Motor neuron (in vitro differentiated cells): ENCODE measurements around the gene ITGA11. TPM values are rescaled to one million over a fixed set of nuclear protein-coding genes. Genes with fewer than 3 reads are reported as not detected.

Experiments
- ATAC-seq, 8 experiments: fragments of 200-7000 bp; cut with Tn5 transposase; replicated peaks in 6 of 8; 2 replicates each; pipeline ENCODE4 v1.8.0; 2021; ENCODE audit warnings: mild to moderate bottlenecking in 8 of 8, moderate library complexity in 8 of 8
- H3K27ac ChIP-seq, 2 donors: fragments of 250-450 bp; sonication (Bioruptor Pico); 2 replicates each; pipeline ENCODE4 v1.9.0; 2021; ENCODE audit warnings: antibody characterized with exemption in 2 of 2, mild to moderate bottlenecking in 2 of 2, moderate library complexity in 1 of 2
- H3K4me1 ChIP-seq, 2 donors: fragments of 250-450 bp; sonication (Bioruptor Pico); replicated peaks in 1 of 2; 2 replicates each; pipeline ENCODE4 v1.6.1; 2021; ENCODE audit warnings: antibody characterized with exemption in 2 of 2, mild to moderate bottlenecking in 2 of 2, moderate library complexity in 1 of 2
- H3K4me3 ChIP-seq, 5 donors: fragments of 250-450 bp; sonication (Bioruptor Pico); 2 replicates each; pipeline ENCODE4 v1.9.0; 2021; ENCODE audit warnings: antibody characterized with exemption in 5 of 5, mild to moderate bottlenecking in 5 of 5, moderate library complexity in 4 of 5
- WGBS, 10 experiments: fragments of 450-650 bp; shearing (Covaris generic); methylation state at CpG; one replicate each; pipeline ENCODE4 v1.0.0; 2022; 5-methylcytosine and 5-hydroxymethylcytosine counted together
- in situ Hi-C, 9 experiments: fragments of 400-800 bp; cut with MboI; loops; one replicate each; pipeline ENCODE4 v1.15.0; 2021; ENCODE audit warnings: low sequenced_read_pairs in 9 of 9, low pct_unique_long_range_greater_than_20kb in 2 of 9; ENCODE audit not compliant: unreplicated experiment in 9 of 9
- total RNA-seq, 8 experiments: library from RNA; unstranded; fragments of 300-600 nt; gene quantifications; 2 replicates each; pipeline versions ENCODE4 v1.2.3 to v1.2.4, GENCODE V29; 2022

Gene ITGA11
- total RNA-seq, 8 experiments from 2014 or later: 0.27 to 35.0 (median 0.78) TPM

DNA sequence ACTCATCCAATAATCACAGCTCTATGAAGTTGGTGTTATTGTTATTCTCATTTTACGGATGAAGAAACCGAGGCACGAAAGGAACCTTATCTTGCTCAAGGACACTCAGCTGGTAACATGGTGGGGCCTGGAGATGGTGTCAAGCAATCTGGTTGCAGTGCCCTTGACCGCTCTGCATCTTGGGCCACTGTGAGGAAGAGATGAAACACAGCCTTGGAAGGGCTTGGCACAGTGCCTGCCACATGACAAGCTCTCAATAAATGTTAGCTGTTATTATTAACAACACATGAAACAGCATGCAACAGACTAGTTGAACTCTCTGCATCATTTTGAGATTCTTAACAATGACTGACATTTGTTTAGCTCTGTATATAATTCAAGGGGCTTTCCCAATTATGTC lies 10.1 kb upstream of the ITGA11 start:
- Histone ChIP-seq H3K4me1 (no peaks in the 10 kb centered on the region), H3K4me3 (no peak overlapping the region), H3K27ac (no peak overlapping the region)
- no peak for ATAC-seq
- in situ Hi-C loops: no loop called here
- 18 to 100% (median 80%) methylated on average over 1 to 4 of the region's 4 CpGs; no CpG with 5 or more reads in 3 of the 10 experiments for WGBS, 10 experiments

DNA sequence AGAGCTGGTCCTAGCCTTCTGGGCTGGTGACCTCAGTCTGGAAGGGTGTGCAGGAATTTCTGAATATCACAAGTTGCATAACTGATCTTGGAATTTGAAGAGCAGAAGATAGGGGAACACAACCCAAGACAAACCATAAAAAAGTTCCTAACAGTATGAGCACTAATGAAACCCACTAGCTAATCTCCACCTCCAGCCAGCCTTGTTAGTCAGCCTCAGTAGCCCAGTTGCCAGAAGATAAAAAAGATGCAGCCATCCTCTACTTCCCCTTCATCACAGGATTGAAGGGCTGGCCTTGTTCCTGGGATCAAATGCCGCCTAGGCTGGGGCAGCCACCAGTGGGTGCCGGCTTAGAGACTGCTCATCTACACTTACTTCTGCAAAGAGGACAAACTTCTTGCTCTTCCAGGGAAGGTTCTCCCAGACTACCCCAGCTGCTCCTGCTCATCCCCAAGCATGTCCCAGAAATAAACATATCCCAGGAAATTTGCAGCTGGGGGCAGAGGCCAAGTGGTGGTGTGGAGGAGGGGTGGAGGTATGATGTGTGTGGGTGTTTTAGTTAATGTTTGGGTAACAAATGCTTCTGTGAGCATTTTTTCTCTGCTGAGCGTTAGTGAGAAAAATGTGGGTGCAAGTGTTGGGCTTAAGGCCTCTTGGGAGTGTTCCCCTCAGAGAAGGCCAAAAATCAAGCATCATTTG lies 9.2 kb upstream of the ITGA11 start:
- peak in 2 of 8 experiments; percentile 48 to 63 for ATAC-seq
- Histone ChIP-seq H3K27ac (no peak overlapping the region), H3K4me3 (no peak overlapping the region), H3K4me1 (no peaks in the 10 kb centered on the region)
- in situ Hi-C loops: no loop called here
- 40 to 100% (median 81%) methylated on average over 1 to 2 of the region's 3 CpGs; no CpG with 5 or more reads in 4 of the 10 experiments for WGBS, 10 experiments

DNA sequence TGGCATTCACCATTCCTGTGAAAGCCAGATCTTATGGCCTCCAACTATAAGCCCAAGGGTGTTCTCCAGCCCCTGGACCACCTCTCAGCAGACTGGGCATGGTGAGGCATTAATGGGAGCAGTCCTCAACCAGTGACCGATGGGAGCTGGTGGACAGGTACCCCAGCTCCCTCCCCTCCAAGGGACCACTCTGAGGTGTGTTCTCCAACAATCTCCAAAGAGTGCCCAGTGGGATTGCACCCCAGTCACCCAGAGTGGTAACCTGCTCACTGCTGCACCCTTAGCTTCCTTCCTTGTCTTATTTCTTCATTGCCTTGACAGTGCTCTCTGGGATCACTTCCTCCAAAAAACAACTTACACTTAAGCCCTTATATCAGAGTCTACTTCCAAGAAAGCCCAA lies 8.2 kb upstream of the ITGA11 start:
- no peak overlapping the region for H3K4me3 ChIP-seq
- ATAC-seq: no peak
- H3K4me1 ChIP-seq: no peaks in the 10 kb centered on the region
- in situ Hi-C loops: no loop called here
- no CpG with 5 or more reads among the region's 1 CpG for WGBS, 10 experiments
- no peak overlapping the region for H3K27ac ChIP-seq

DNA sequence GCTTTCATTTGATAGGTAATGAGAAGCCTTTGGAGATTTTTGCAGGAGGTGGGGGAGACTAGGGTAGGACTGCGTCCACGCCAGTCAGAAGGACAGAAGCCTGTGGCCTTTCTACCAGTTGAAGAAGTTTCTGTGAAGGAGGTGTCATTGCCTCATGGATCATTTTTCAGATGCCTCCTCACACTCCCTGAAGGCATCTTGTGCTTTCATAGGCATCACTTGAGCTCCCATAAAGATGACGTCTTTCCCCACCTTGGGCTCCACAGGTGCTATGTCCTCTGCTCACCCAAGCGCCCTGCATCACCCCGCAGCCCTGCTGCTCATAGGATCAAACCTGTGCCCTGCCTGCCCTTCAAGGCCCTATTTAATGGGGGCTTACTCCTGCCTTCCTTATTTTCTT lies 7.5 kb upstream of the ITGA11 start:
- in situ Hi-C loops: no loop called here
- no peak overlapping the region for H3K4me3 ChIP-seq
- no peak overlapping the region for H3K27ac ChIP-seq
- no peaks in the 10 kb centered on the region for H3K4me1 ChIP-seq
- WGBS, 10 experiments: 40 to 100% (median 77%) methylated on average over 2 to 5 of the region's 5 CpGs; no CpG with 5 or more reads in 1 of the 10 experiments
- no peak for ATAC-seq

DNA sequence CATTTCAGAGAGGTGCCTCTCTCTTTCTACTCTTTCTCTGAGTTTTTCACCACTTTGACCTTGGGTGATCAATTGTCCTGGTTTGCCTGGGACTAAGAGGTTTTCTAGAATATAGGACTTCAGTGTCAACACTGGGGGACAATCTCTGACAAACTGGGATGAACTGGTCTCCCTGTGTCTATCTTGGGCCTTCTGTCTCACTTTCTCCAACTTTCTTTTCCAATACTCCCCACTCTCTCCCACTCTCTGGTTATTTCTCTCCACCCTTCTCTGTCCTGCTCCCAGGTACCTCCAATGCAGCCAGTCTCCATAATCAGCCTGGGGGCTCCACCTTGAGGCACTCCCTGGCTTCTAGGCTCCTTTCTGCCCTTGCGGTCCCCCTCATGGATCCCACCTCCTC lies 4.7 kb upstream of the ITGA11 start:
- Histone ChIP-seq H3K4me3 (no peak overlapping the region), H3K4me1 (peaks cover 0 to 3% of the 10 kb centered on the region in 2 donors), H3K27ac (no peak overlapping the region)
- ATAC-seq: no peak
- in situ Hi-C loops: no loop called here
- WGBS, 10 experiments: 40 to 100% (median 78%) methylated on average over 1 of the region's 1 CpG; no CpG with 5 or more reads in 3 of the 10 experiments

DNA sequence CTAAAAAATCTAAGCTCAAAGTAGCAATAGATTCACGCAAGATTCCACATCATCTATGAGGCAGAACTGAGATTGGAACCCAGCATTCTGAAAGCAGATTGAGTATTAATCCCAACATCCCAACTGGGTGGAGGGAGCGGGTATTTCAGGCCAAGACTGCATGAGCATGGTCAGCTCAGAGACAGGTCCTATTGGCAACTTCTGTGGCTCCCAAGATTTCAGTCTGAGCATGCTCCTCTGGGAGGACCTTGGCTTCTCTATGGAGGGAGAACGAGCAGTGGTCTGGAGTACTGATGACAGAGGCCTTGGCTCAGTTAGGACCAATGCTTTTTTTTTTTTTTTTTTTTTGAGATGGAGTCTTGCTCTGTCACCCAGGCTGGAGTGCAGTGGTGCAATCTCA lies 4.0 kb upstream of the ITGA11 start:
- in situ Hi-C loops: no loop called here
- Histone ChIP-seq H3K4me1 (peaks cover 3 to 4% of the 10 kb centered on the region in 2 donors), H3K27ac (no peak overlapping the region), H3K4me3 (no peak overlapping the region)
- 80 to 100% (median 98%) methylated on average over 1 to 2 of the region's 3 CpGs; no CpG with 5 or more reads in 4 of the 10 experiments for WGBS, 10 experiments
- no peak for ATAC-seq

DNA sequence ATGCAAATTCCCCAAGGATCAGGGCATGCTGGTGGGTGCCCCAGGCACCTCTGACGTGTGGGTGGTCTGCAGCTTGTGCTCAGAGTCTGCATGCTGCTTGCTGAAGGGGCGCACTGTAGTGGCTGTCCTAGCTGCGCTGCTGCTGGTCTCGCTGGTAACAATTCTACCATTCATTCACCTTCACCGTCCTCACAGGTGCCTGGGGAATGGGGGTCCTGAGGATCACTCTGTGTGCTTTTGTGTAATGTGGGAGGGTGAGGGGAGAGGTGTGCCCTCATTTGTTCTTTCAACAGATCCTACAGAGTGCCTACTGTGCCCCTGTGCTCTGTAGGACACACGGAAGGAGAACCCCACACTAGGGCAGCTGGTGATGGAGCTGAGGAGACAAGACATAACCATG lies 2.1 kb upstream of the ITGA11 start:
- 20 to 80% (median 70%) methylated on average over 1 to 2 of the region's 6 CpGs; no CpG with 5 or more reads in 4 of the 10 experiments for WGBS, 10 experiments
- in situ Hi-C loops: no loop called here
- ATAC-seq: no peak
- Histone ChIP-seq H3K4me3 (no peak overlapping the region), H3K27ac (no peak overlapping the region), H3K4me1 (peaks cover 4 to 7% of the 10 kb centered on the region in 2 donors)

DNA sequence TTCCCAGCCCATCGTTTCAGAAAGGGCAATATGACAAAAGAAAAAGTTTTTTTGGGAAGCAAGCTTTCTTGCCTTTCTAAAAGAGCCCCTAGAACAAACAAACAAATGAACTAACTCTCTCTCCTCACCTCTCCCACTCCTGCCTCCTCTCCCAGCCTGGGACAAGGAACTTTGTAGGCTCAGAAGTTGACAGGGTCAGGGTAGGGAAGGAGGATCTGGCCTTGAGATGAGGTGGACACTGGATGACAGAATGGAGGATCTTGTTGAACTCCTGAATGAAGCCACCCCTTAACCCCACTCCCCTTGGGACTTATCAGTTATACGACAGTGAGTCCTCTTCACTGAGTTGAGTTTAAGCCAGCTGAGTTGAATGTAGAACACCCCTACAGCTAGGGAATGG lies 1.6 kb upstream of the ITGA11 start:
- Histone ChIP-seq H3K4me1 (peaks cover 4 to 7% of the 10 kb centered on the region in 2 donors), H3K4me3 (no peak overlapping the region), H3K27ac (no peak overlapping the region)
- in situ Hi-C loops: no loop called here
- 0 to 100% (median 44%) methylated on average over 1 of the region's 2 CpGs; no CpG with 5 or more reads in 5 of the 10 experiments for WGBS, 10 experiments
- no peak for ATAC-seq

DNA sequence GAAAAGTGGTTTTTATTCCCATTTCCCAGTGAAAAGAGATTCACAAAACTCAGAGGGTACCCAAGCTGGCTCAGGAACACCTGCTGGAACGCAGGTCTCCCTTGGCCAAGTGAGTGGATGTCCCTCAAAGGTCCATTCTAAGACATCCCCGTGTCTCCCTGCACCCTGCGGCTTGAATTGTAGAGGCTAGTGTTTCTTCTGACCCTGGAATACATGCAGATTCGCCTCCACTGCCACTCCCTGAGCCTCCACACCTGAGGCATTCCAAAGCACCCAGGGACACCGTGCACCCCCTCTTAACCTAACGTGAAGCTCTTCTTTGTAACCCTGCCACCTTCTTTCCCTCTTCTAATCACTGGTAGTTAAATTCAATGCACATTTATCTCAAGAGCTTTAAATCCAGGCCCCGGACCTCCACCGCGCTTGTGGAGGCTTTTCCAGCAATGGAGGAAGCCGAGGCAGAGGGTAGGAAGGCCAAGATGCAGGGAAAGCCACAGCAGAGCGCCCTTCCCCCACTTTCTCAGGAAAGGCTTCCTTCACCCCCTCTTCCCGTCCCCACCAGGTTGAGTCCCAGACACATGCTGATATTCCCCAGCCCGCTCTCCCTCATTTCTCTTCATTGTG lies 590 bp upstream of the ITGA11 start:
- peak overlapping the region in 2 of 5 donors; percentile 15 to 37 for H3K4me3 ChIP-seq
- in situ Hi-C loops: no loop called here
- no peak overlapping the region for H3K27ac ChIP-seq
- peaks cover 4 to 7% of the 10 kb centered on the region in 2 donors for H3K4me1 ChIP-seq
- peak in 1 of 8 experiments; percentile 1 for ATAC-seq
- WGBS, 10 experiments: 42 to 100% (median 80%) methylated on average over 1 to 4 of the region's 13 CpGs; no CpG with 5 or more reads in 3 of the 10 experiments

DNA sequence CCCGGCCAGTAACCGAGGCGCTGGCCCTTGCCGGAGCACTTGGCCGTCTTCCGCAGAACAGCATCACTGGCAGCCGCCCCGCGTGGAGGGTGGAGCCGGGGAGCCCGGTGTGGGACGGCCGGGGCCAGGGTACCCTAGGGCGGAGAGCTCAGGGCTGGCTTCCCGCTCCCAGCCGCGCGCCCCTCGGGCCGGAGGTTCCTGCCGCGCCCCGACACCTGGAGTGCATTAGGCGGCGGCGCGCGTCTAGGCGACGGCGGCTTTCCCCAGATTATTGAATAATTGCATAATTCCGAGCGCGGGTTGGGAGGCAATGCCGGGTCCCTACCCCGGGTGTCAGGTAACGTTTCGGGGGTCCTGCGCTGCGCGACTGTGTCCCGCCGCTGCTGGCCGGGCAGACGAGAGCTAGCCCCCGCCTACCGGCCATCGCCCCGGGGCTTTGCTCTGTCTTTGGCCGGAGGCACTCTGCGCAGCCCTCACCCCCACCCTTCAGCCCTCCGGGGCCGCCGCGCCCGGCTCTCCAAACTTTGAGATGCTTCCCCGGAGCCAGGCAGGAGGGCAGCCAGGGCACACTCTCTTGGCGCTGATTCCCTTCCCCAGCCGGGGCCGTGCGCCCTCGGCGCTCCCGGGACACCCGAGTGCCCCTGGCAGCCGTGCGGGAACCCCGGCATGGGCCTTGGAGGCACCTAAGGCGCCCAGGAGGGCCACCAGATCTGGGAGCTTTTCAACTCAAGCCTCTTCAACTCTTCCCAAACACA lies 749 bp downstream of the ITGA11 start:
- ATAC-seq: peak in 7 of 8 experiments; percentile 5 to 61 (median 26)
- H3K27ac ChIP-seq: no peak overlapping the region
- H3K4me1 ChIP-seq: peaks cover 4 to 7% of the 10 kb centered on the region in 2 donors
- peak overlapping the region; percentile 15 to 37 (median 29) for H3K4me3 ChIP-seq
- 0% methylated on average over 1 to 4 of the region's 69 CpGs; no CpG with 5 or more reads in 8 of the 10 experiments for WGBS, 10 experiments
- in situ Hi-C loops: no loop called here

DNA sequence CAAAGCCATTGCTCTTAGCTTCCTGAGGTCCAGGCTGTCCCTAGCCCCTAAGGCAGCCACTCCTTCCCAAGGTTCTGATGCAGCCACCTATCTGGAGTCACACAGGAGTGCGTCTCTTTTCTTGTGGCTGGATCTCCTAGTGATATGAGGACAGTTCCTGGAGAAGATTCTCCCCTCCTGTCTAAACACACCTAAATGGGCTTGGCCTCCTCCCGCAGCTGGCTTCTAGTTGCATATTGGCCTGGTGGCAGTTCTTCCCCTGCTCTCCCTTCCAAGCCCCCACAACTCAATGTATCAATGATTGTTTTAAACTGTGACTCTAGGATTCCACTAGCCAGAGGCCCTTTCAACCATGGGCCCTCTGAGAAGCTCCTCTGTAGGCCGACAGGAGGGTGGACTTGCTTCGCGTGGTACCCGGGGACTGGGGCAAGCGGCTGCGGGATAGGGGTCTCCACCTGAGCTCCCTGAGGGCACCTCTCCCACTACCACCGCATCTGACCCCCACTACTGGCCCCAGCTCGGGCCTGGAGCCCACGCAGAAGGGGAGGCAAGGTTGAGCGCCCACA lies 1.4 kb downstream of the ITGA11 start:
- no peak for ATAC-seq
- WGBS, 10 experiments: 80 to 100% (median 85%) methylated on average over 1 to 5 of the region's 12 CpGs; no CpG with 5 or more reads in 4 of the 10 experiments
- Histone ChIP-seq H3K4me1 (peaks cover 4 to 7% of the 10 kb centered on the region in 2 donors), H3K4me3 (peak overlapping the region in 1 of 5 donors; percentile 29), H3K27ac (no peak overlapping the region)
- in situ Hi-C loops: no loop called here

DNA sequence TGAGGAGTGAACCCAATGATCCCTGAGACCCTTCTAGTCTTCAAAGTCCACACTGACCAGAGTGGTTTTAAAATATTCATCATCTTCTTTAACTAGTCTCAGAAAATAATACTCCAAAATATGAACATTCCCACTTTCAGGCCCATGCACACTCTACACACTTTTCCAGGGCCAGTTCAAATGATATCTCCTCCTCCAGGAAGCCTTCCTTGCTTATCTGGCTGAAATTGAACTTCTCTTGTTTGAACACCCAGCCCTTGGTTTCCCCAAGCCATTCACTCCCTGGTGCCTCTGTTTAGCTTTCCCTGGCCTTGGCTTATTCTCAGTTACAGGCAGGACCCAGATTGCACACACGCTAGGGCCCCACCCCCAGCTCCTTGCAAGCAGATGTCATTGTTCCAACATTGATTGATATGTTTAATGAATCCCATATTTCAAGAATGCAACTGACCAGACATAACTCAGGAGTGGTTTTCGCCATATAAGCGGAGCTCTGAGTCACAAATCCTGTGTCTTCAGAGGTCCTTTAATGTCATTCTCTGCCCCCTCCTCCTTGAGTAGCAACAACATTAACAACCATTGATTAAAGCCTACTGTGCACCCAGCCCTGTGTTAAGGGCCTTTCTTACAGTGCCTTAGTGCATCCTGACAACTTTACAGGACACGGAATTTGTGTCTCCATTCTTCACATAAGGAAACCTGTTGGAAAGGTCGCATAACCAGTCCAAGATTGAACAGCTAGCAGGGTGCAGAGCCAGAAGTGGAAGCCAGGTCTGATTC lies 2.1 kb downstream of the ITGA11 start:
- H3K27ac ChIP-seq: no peak overlapping the region
- no peak overlapping the region for H3K4me3 ChIP-seq
- peak in 3 of 8 experiments; percentile 5 to 14 (median 6) for ATAC-seq
- 13 to 100% (median 90%) methylated on average over 1 to 5 of the region's 5 CpGs; no CpG with 5 or more reads in 1 of the 10 experiments for WGBS, 10 experiments
- peaks cover 4 to 7% of the 10 kb centered on the region in 2 donors for H3K4me1 ChIP-seq
- in situ Hi-C loops: no loop called here
